Measurements from ENCODE around the gene PIGH. TPM values are rescaled to one million over a fixed set of nuclear protein-coding genes. Genes with fewer than 3 reads are reported as not detected.
A peak's percentile ranks its signal among the peaks of the same experiment; 100 is the strongest.

The PIGH gene
- total RNA-seq, 6 donors from 2014 or later = 11.5 to 27.5 (median 23.1) TPM

DNA sequence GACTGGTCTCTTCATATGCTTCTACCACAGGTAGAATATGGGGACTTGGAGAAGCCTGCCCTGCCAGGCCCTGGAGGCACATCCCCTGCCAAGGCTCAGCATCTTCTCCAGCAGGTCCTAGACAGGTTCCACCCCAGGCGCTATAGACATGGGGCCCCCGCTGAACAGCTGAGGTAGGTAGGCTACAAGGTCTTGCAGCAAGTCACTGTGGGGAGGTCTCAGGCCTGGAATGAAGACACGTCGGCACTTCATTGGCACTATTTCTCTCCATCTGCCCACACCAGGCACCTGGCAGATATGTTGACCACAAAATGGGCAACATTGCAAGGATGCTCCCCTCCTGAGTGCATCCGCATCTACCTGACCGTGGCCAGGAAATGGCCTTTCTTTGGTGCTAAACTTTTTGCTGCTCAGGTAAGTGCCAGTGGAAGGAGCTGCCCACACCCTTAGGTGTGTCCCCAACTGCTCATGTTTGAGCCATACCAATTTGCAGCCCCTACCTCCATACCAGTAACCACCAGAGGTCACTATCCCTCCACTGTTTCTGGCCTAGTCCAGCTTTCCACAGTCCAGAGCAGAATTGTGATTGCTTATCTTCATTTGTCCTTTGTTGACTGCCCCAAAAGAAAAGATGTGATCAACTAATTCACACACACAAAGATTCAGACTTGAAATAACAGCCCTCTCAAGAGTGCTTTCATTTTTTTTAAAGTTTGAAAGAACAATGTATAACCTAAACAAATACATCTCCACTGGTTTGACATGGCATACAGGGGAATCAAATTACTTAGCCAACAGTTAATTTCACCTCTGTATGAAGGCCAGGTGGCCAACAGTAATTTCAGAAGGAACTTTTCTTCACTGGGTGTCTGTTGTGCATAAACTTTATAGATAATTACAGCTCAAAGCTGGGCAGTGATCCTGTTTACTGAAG lies 16.1 kb downstream of the PIGH start:
- TF ChIP-seq EP300 (IDR thresholded peaks at IDR 0.05) = no peak
- TF ChIP-seq, protein P1, sequence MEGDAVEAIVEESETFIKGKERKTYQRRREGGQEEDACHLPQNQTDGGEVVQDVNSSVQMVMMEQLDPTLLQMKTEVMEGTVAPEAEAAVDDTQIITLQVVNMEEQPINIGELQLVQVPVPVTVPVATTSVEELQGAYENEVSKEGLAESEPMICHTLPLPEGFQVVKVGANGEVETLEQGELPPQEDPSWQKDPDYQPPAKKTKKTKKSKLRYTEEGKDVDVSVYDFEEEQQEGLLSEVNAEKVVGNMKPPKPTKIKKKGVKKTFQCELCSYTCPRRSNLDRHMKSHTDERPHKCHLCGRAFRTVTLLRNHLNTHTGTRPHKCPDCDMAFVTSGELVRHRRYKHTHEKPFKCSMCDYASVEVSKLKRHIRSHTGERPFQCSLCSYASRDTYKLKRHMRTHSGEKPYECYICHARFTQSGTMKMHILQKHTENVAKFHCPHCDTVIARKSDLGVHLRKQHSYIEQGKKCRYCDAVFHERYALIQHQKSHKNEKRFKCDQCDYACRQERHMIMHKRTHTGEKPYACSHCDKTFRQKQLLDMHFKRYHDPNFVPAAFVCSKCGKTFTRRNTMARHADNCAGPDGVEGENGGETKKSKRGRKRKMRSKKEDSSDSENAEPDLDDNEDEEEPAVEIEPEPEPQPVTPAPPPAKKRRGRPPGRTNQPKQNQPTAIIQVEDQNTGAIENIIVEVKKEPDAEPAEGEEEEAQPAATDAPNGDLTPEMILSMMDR (IDR thresholded peaks at IDR 0.05) = peak; percentile 29 to 64 (median 58)
- Histone ChIP-seq H3K27me3 (no peaks in the 10 kb centered on the region), H3K4me1 (no peaks in the 10 kb centered on the region), H3K36me3 (peaks cover 0 to 14% (median 7%) of the 10 kb centered on the region in 4 donors), H3K4me3 (no peak overlapping the region), H3K9me3 (no peaks in the 10 kb centered on the region), H3K27ac (no peak overlapping the region)
- DNase-seq (no peak), ATAC-seq (ENCODE audit: low FRiP score in 2 of 2) (peak in 1 of 2 donors; percentile 79)
- 86 to 90% methylated on average over 5 to 6 of the region's 6 CpGs for WGBS, 2 donors

DNA sequence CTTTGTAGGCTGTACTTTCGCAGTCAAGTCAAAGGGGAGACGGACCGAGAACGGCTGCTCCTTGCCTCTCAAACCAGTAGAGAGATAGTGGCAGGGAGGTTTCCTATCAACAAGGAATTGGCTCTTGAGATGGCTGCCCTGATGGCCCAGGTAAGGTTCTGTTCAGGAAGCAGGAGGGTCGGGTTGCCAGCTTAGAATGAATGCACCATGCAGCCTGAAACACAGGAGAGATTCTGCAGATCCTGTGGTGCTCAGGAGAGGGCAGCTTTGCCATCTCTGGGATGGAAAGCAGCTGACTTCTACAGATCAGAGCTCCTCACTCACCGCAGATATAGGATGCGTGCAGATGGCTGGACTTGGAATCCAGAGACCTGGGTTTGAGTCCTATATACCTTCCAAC lies 18.0 kb downstream of the PIGH start:
- DNase-seq (no peak), ATAC-seq (ENCODE audit: low FRiP score in 2 of 2) (no peak)
- Histone ChIP-seq H3K9me3 (no peaks in the 10 kb centered on the region), H3K27ac (no peak overlapping the region), H3K36me3 (peaks cover 0 to 1% (median 0%) of the 10 kb centered on the region in 4 donors), H3K4me3 (no peak overlapping the region), H3K4me1 (no peaks in the 10 kb centered on the region), H3K27me3 (no peaks in the 10 kb centered on the region)
- TF ChIP-seq, protein P1 (IDR thresholded peaks at IDR 0.05) = no peak
- TF ChIP-seq POLR2A (IDR thresholded peaks at IDR 0.05) (no peak), POLR2AphosphoS5 (IDR thresholded peaks at IDR 0.05) (no peak), EP300 (IDR thresholded peaks at IDR 0.05) (no peak)
- WGBS, 2 donors = 73 to 86% methylated on average over 6 to 7 of the region's 7 CpGs

DNA sequence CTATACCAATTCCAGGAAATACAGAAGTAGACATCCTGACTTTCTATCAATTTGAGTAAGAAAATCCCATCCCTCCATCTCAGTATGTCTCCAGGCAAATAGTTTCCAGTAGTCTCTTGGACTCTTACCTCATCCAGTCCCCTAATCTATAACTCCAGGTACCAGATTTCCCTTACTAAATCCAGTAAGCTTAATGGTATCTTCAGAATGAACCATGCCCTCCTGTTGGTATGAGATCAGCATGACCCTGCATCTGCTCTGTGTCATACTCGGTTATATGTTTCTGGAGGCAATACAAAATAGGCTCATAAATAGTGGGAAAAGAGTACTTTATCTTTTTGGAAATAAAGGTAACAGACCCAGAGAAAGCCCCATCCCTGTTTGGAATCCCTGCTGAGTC lies 18.4 kb downstream of the PIGH start:
- no peak for TF ChIP-seq EP300 (IDR thresholded peaks at IDR 0.05)
- 81 to 86% methylated on average over 1 of the region's 1 CpG for WGBS, 2 donors
- no peaks in the 10 kb centered on the region for H3K27me3 ChIP-seq
- ATAC-seq (ENCODE audit: low FRiP score in 2 of 2) (no peak), DNase-seq (no peak)
- no peaks in the 10 kb centered on the region for H3K4me1 ChIP-seq
- no peaks in the 10 kb centered on the region for H3K9me3 ChIP-seq
- no peak overlapping the region for H3K27ac ChIP-seq
- H3K36me3 ChIP-seq = no peaks in the 10 kb centered on the region
- H3K4me3 ChIP-seq = no peak overlapping the region

DNA sequence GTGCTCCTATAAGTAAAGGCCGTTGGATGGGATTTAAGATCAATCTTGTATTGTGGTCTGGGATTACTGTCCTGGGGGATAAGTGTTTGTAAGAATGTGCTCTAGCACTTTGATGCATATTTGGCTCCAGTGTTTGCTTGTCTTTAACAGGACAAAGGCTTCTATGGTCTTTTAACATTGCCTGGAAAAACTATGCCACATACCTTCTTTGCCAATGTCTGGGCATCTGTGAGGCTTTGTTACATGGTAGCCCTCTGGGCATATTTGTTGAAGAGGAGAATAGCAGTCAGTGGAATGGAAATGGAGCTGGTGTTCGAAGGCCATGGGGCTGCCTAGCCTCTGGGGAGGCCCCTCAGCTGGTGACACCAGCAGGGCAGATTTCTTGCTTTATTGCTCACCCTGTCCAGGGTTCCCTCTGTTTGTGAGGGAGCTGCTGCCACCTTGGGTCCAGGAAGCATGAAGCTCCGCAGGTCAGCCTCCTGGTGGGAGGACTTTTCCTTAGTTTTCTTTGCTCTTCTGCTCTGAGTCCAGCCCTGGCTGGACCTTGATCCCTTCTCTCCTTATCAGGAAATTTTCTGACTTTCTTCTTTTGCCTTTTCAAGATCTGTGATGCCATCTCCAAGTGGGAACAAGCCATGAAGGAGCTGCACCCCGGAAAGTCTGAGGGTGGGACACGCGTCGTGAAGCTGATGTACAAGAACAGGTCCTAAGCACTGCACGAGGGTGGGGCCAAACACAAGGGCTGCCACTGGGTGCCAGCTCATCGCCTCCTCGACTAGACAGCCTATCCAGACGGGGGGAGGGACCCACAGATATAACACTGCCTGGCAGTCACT lies 19.5 kb downstream of the PIGH start:
- WGBS, 2 donors = 78 to 89% methylated on average over 10 to 11 of the region's 11 CpGs
- DNase-seq = no peak
- no peak for ATAC-seq (ENCODE audit: low FRiP score in 2 of 2)
- Histone ChIP-seq H3K27me3 (no peaks in the 10 kb centered on the region), H3K4me3 (no peak overlapping the region), H3K4me1 (no peaks in the 10 kb centered on the region), H3K27ac (no peak overlapping the region), H3K36me3 (no peaks in the 10 kb centered on the region), H3K9me3 (no peaks in the 10 kb centered on the region)
- TF ChIP-seq, protein P1 (IDR thresholded peaks at IDR 0.05) = no peak
- TF ChIP-seq POLR2A (IDR thresholded peaks at IDR 0.05) (no peak), EP300 (IDR thresholded peaks at IDR 0.05) (no peak), POLR2AphosphoS5 (IDR thresholded peaks at IDR 0.05) (no peak)

DNA sequence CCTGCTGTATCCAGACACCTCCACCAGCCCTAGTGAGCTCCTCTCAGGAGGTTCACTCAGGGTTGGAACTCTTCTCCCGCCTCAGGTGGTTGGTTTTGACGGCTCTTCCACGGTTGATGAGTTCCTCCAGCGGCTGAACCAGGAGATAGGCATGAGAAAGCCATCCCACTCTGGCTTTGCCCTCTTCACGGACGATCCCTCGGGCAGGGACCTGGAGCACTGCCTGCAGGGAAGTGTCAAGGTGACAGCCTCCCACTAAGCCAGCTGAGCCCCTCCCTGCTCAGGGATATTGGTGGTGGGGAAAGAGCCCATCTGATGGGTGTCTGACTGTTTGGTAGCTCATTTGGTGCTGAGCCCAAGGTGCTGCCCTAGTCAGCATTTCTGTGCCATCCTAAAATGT lies 20.4 kb downstream of the PIGH start:
- 96 to 97% methylated on average over 7 of the region's 7 CpGs for WGBS, 2 donors
- H3K27ac ChIP-seq = no peak overlapping the region
- DNase-seq (no peak), ATAC-seq (ENCODE audit: low FRiP score in 2 of 2) (no peak)
- TF ChIP-seq POLR2AphosphoS5 (IDR thresholded peaks at IDR 0.05) = no peak
- TF ChIP-seq, protein P1 (IDR thresholded peaks at IDR 0.05) = no peak
- TF ChIP-seq POLR2A (IDR thresholded peaks at IDR 0.05) = no peak
- no peak for TF ChIP-seq EP300 (IDR thresholded peaks at IDR 0.05)
- no peaks in the 10 kb centered on the region for H3K9me3 ChIP-seq
- H3K4me3 ChIP-seq = no peak overlapping the region
- H3K27me3 ChIP-seq = no peaks in the 10 kb centered on the region
- H3K4me1 ChIP-seq = no peaks in the 10 kb centered on the region
- no peaks in the 10 kb centered on the region for H3K36me3 ChIP-seq
